K562 (cell line): Measurements from ENCODE around the gene KLHL18. TPM values are rescaled to one million over a fixed set of nuclear protein-coding genes. Genes with fewer than 3 reads are reported as not detected.

Experiments used
- CBX5 ChIP-seq: IDR thresholded peaks from 2 replicates; pipeline ENCODE4 v1.6.1; 2014; ENCODE audit warnings: low read depth, borderline replicate concordance
- MCM3 ChIP-seq: fragments of 450-650 bp; IDR thresholded peaks from 2 replicates; pipeline ENCODE4 v1.6.1; 2016
- PML ChIP-seq: IDR thresholded peaks from 2 replicates; pipeline ENCODE4 v1.6.1; 2012; ENCODE audit warnings: low read length, inconsistent platforms
- RAD21 ChIP-seq, 2 experiments: fragments of 250-450 bp in 1 of 2; fragments of 450-650 bp in 1 of 2; sonication (Bioruptor Pico) in 1 of 2; formaldehyde crosslinking in 1 of 2; IDR thresholded peaks in 1 of 2; conservative IDR thresholded peaks in 1 of 2; 2 replicates each; pipeline versions ENCODE4 v1.4.0 to v1.8.0; 2020 to 2022; ENCODE audit warnings: mild to moderate bottlenecking in 2 of 2, moderate library complexity in 1 of 2
- SAFB ChIP-seq: fragments of 200-400 bp; formaldehyde crosslinking; IDR thresholded peaks from 2 replicates; pipeline ENCODE4 v1.6.1; 2017; ENCODE audit warnings: low read depth, low read length, borderline replicate concordance
- TAF1 ChIP-seq: IDR thresholded peaks from 2 replicates; pipeline ENCODE4 v1.6.1; 2011; ENCODE audit warnings: mild to moderate bottlenecking, low read length, moderate library complexity; ENCODE audit not compliant: insufficient read depth, control insufficient read depth, severe bottlenecking; ENCODE audit errors: extremely low read depth
- TOE1 ChIP-seq, 2 experiments: fragments of 450-650 bp in 1 of 2; sonication (generic) in 1 of 2; formaldehyde crosslinking in 1 of 2; IDR thresholded peaks; 2 replicates each; pipeline versions ENCODE4 v1.7.1 to v1.8.0; 2016 to 2022; ENCODE audit warnings: borderline replicate concordance in 2 of 2, mild to moderate bottlenecking in 2 of 2, antibody characterized with exemption in 1 of 2, inconsistent platforms in 1 of 2, low read depth in 1 of 2, missing genetic modification reagents in 1 of 2, moderate library complexity in 1 of 2
- U2AF1 ChIP-seq: fragments of 200-400 bp; formaldehyde crosslinking; optimal IDR thresholded peaks from 2 replicates; pipeline ENCODE3; 2017; ENCODE audit warnings: mild to moderate bottlenecking, low read depth, low read length, moderate library complexity
- XRCC3 ChIP-seq: fragments of 450-650 bp; IDR thresholded peaks from 2 replicates; pipeline ENCODE4 v1.6.1; 2017; ENCODE audit warnings: mild to moderate bottlenecking, moderate library complexity
- ZBTB7A ChIP-seq: IDR thresholded peaks from 2 replicates; pipeline ENCODE4 v1.6.1; 2011; ENCODE audit warnings: low read depth, mild to moderate bottlenecking, low read length, moderate library complexity, borderline replicate concordance; ENCODE audit not compliant: control insufficient read depth
- ZNF143 ChIP-seq: sonication (generic); formaldehyde crosslinking; IDR thresholded peaks from 2 replicates; pipeline ENCODE4 v1.9.0; 2022; ENCODE audit warnings: mild to moderate bottlenecking, missing genetic modification reagents
- ZNF311 ChIP-seq: fragments of 250-450 bp; sonication (Bioruptor Pico); IDR thresholded peaks from 2 replicates; pipeline ENCODE4 v1.4.0; 2020; ENCODE audit warnings: mild to moderate bottlenecking, moderate library complexity
- ZNF57 ChIP-seq: fragments of 450-650 bp; formaldehyde crosslinking; IDR thresholded peaks from 2 replicates; pipeline ENCODE4 v1.4.0; 2020; ENCODE audit warnings: mild to moderate bottlenecking, moderate library complexity
- polyA plus RNA-seq, 8 experiments: library from polyadenylated mRNA; depleted of rRNA in 4 of 8; stranded (reverse) in 5 of 8; unstranded in 3 of 8; fragments of >200 nt; fragmentation: Nextera tagmentation in 2 of 8; fragmentation: Illumina TruSeq in 1 of 8; extraction: Ambion mirVana in 2 of 8; extraction: Trizol in 1 of 8; gene quantifications; 2 replicates each; pipeline versions ENCODE4 v1.2.1 to v1.2.3, GENCODE V29; 2011 to 2014; ENCODE audit warnings: inconsistent platforms in 1 of 8, missing spikeins in 1 of 8
- total RNA-seq, 7 experiments: library from RNA; depleted of rRNA in 6 of 7; stranded (reverse); fragments of >200 nt in 6 of 7; fragmentation: Illumina TruSeq in 2 of 7; extraction: Trizol in 2 of 7; gene quantifications; 2 replicates each; pipeline versions ENCODE4 v1.2.1 to v1.2.3, GENCODE V29; 2011 to 2021; ENCODE audit warnings: low replicate concordance in 1 of 7
- TF ChIP-seq, protein P1 (sequence below): IDR thresholded peaks from 2 replicates; pipeline ENCODE4 v1.6.1; 2014; ENCODE audit warnings: antibody characterized with exemption
- TF ChIP-seq, protein P2 (sequence below): fragments of 450-650 bp; IDR thresholded peaks from 2 replicates; pipeline ENCODE4 v1.6.1; 2016; ENCODE audit warnings: mild to moderate bottlenecking
- TF ChIP-seq, protein P3 (sequence below): fragments of 250-450 bp; sonication (Bioruptor Pico); IDR thresholded peaks from 2 replicates; pipeline ENCODE4 v1.5.0; 2021; ENCODE audit warnings: mild to moderate bottlenecking, borderline replicate concordance
- TF ChIP-seq, protein P4 (sequence below): fragments of 450-650 bp; formaldehyde crosslinking; IDR thresholded peaks from 2 replicates; pipeline ENCODE4 v1.4.0; 2022; ENCODE audit warnings: mild to moderate bottlenecking, moderate library complexity
- TF ChIP-seq, protein P5 (sequence below): fragments of 200-800 bp; sonication (Bioruptor generic); IDR thresholded peaks from 2 replicates; pipeline ENCODE4 v1.6.1; 2017; ENCODE audit warnings: missing genetic modification characterization, missing compliant biosample characterization

The KLHL18 gene
- total and polyA plus RNA-seq, 9 of the 15 experiments (the other 6 are each of a cell fraction or from before 2014, with no cell fraction given): 26.7 to 97.5 (median 48.7) TPM

DNA sequence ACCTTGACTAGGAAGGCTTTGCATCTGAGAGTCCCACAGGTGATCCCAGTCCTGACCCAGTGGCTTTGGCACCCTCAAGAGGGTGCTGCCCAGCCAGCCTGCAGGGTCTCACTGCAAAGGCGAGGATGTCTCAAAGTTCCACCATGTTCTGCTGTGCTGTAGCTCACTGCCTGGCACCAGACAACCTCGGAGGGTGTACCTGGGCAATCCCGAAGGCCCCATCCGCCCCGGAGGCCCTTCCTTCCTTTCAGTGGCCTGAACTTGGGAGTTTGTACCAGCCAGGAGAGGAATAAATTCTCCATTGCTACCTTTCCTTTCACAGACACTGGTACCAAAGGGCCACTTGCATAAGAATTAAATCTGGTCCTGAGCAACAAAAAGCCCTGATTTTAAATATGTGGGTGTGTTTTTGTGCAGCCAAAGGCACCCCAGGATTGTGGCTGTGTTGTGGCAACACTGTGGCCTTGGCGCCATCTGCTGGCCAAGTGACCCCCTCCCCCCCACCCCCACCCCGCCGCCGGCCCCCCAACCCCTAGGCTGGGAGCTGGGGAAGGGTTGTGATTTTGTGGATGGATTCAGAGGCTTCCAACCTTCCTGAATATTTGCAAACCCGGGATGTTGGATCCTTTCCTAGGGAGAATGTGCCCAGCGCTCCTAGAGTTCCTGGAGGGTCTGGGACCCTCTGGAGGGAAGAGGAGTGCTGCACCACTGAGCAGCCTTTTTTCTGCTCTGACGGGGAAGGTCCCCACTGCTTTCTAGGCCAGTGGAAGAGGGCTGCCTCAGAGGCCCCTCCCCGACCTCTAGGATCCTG, 88.3 kb downstream of the KLHL18 start (continued):
- TF ChIP-seq, protein P1, sequence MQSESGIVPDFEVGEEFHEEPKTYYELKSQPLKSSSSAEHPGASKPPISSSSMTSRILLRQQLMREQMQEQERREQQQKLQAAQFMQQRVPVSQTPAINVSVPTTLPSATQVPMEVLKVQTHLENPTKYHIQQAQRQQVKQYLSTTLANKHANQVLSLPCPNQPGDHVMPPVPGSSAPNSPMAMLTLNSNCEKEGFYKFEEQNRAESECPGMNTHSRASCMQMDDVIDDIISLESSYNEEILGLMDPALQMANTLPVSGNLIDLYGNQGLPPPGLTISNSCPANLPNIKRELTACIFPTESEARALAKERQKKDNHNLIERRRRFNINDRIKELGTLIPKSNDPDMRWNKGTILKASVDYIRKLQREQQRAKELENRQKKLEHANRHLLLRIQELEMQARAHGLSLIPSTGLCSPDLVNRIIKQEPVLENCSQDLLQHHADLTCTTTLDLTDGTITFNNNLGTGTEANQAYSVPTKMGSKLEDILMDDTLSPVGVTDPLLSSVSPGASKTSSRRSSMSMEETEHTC: no peak
- TF ChIP-seq RAD21 (CRISPR knock-in tag; conservative IDR thresholded peaks at IDR 0.05 in 1 of 2, IDR thresholded peaks at IDR 0.05 in 1 of 2) (peak; percentile 42 to 63), ZNF57 (CRISPR knock-in tag) (no peak), MCM3 (no peak), U2AF1 (no peak), CBX5 (no peak), SAFB (no peak), TOE1 (IDR thresholded peaks at IDR 0.05; ENCODE audit: borderline replicate concordance) (no peak), TOE1 (CRISPR knock-in tag; IDR thresholded peaks at IDR 0.05; ENCODE audit: borderline replicate concordance, low read depth) (no peak), XRCC3 (no peak), ZNF311 (no peak), ZBTB7A (peak; percentile 61; the same call in 1 of the 2 replicates), PML (no peak), TAF1 (no peak), ZNF143 (CRISPR knock-in tag) (no peak)
- TF ChIP-seq, protein P2, sequence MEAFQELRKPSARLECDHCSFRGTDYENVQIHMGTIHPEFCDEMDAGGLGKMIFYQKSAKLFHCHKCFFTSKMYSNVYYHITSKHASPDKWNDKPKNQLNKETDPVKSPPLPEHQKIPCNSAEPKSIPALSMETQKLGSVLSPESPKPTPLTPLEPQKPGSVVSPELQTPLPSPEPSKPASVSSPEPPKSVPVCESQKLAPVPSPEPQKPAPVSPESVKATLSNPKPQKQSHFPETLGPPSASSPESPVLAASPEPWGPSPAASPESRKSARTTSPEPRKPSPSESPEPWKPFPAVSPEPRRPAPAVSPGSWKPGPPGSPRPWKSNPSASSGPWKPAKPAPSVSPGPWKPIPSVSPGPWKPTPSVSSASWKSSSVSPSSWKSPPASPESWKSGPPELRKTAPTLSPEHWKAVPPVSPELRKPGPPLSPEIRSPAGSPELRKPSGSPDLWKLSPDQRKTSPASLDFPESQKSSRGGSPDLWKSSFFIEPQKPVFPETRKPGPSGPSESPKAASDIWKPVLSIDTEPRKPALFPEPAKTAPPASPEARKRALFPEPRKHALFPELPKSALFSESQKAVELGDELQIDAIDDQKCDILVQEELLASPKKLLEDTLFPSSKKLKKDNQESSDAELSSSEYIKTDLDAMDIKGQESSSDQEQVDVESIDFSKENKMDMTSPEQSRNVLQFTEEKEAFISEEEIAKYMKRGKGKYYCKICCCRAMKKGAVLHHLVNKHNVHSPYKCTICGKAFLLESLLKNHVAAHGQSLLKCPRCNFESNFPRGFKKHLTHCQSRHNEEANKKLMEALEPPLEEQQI: no peak
- TF ChIP-seq, protein P3, sequence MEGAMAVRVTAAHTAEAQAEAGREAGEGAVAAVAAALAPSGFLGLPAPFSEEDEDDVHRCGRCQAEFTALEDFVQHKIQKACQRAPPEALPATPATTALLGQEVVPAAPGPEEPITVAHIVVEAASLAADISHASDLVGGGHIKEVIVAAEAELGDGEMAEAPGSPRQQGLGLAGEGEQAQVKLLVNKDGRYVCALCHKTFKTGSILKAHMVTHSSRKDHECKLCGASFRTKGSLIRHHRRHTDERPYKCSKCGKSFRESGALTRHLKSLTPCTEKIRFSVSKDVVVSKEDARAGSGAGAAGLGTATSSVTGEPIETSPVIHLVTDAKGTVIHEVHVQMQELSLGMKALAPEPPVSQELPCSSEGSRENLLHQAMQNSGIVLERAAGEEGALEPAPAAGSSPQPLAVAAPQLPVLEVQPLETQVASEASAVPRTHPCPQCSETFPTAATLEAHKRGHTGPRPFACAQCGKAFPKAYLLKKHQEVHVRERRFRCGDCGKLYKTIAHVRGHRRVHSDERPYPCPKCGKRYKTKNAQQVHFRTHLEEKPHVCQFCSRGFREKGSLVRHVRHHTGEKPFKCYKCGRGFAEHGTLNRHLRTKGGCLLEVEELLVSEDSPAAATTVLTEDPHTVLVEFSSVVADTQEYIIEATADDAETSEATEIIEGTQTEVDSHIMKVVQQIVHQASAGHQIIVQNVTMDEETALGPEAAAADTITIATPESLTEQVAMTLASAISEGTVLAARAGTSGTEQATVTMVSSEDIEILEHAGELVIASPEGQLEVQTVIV (CRISPR knock-in tag): no peak
- TF ChIP-seq, protein P4, sequence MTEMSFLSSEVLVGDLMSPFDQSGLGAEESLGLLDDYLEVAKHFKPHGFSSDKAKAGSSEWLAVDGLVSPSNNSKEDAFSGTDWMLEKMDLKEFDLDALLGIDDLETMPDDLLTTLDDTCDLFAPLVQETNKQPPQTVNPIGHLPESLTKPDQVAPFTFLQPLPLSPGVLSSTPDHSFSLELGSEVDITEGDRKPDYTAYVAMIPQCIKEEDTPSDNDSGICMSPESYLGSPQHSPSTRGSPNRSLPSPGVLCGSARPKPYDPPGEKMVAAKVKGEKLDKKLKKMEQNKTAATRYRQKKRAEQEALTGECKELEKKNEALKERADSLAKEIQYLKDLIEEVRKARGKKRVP: no peak
- TF ChIP-seq, protein P5, sequence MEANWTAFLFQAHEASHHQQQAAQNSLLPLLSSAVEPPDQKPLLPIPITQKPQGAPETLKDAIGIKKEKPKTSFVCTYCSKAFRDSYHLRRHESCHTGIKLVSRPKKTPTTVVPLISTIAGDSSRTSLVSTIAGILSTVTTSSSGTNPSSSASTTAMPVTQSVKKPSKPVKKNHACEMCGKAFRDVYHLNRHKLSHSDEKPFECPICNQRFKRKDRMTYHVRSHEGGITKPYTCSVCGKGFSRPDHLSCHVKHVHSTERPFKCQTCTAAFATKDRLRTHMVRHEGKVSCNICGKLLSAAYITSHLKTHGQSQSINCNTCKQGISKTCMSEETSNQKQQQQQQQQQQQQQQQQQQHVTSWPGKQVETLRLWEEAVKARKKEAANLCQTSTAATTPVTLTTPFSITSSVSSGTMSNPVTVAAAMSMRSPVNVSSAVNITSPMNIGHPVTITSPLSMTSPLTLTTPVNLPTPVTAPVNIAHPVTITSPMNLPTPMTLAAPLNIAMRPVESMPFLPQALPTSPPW (CRISPR knock-in tag): peak; percentile 88
